HG03064 (cell line): Measurements from ENCODE around the gene SLC35D3.
"Not testable (repeated sequence)": the region's sequence is repeated elsewhere in the genome, so short reads cannot be mapped to it uniquely, and the experiment has no call there.

Experiments
- ATAC-seq: cut with Tn5 transposase; IDR thresholded peaks from one replicate; pipeline ENCODE4 v1.9.1; 2021; ENCODE audit warnings: low read depth; ENCODE audit not compliant: unreplicated experiment

The SLC35D3 gene

GRCh38 chr6:136962661-136963060 is 40.6 kb downstream of the SLC35D3 start:
- no peak for ATAC-seq

GRCh38 chr6:136963259-136963658 is 41.2 kb downstream of the SLC35D3 start:
- ATAC-seq, result no peak

- ATAC-seq, result no peak
Measured at GRCh38 chr6:136964398-136964797, 42.3 kb downstream of the SLC35D3 start.

- peak; percentile 75 for ATAC-seq
Measured at GRCh38 chr6:136967876-136968752, 46.0 kb downstream of the SLC35D3 start.

GRCh38 chr6:136968837-136969236 is 46.7 kb downstream of the SLC35D3 start:
- ATAC-seq, result no peak

GRCh38 chr6:136969433-136969832 is 47.3 kb downstream of the SLC35D3 start:
- ATAC-seq, result no peak

- no peak for ATAC-seq
Measured at GRCh38 chr6:136969930-136970329, 47.8 kb downstream of the SLC35D3 start.

GRCh38 chr6:136971609-136972008 is 49.5 kb downstream of the SLC35D3 start:
- no peak for ATAC-seq

- not testable (repeated sequence) for ATAC-seq
Measured at GRCh38 chr6:136973781-136974180, 51.7 kb downstream of the SLC35D3 start.
